KG1 (cell line): ENCODE results near the gene GZF1.
A peak's percentile ranks its signal among the peaks of the same experiment; 100 is the strongest.

ENCODE experiments used
- DNase-seq: peaks from one replicate; lab custom pipeline; 2025; lab: John Stamatoyannopoulos, UW

GZF1 gene

GRCh38 chr20:23407781-23408464 is 45.9 kb downstream of the GZF1 start:
- no peak for DNase-seq

GRCh38 chr20:23408957-23409356 is 47.0 kb downstream of the GZF1 start:
- no peak for DNase-seq

- DNase-seq, result no peak
Observed at GRCh38 chr20:23409800-23410199, 47.8 kb downstream of the GZF1 start.

- DNase-seq, result no peak
Observed at GRCh38 chr20:23410916-23411695, 49.1 kb downstream of the GZF1 start.

- no peak for DNase-seq
Observed at GRCh38 chr20:23412026-23412425, 50.0 kb downstream of the GZF1 start.

GRCh38 chr20:23413862-23414422 is 52.0 kb downstream of the GZF1 start:
- no peak for DNase-seq

GRCh38 chr20:23414526-23415188 is 52.7 kb downstream of the GZF1 start:
- no peak for DNase-seq

GRCh38 chr20:23415555-23415954 is 53.6 kb downstream of the GZF1 start:
- DNase-seq, result no peak

GRCh38 chr20:23415959-23416583 is 54.1 kb downstream of the GZF1 start:
- DNase-seq, result no peak

- DNase-seq, result no peak
Observed at GRCh38 chr20:23417861-23418260, 55.9 kb downstream of the GZF1 start.

GRCh38 chr20:23419657-23419994 is 57.6 kb downstream of the GZF1 start:
- DNase-seq, result no peak

GRCh38 chr20:23419995-23420901 is 58.3 kb downstream of the GZF1 start:
- DNase-seq, result no peak

- DNase-seq, result peak; percentile 86
Observed at GRCh38 chr20:23420943-23421931, 59.3 kb downstream of the GZF1 start, which contains the start of gene NAPB. Gene NAPB (minus strand): TSS chr20:23421488. CDS start chr20:23421402, 86 bp downstream.
